GM23338 (cell line): ENCODE data around the gene BARD1. TPM values are rescaled to one million over a fixed set of nuclear protein-coding genes. Genes with fewer than 3 reads are reported as not detected.

Experiments
- ATAC-seq: fragments of 200-7000 bp; cut with Tn5 transposase; 3 replicates; pipeline ENCODE4 v1.9.1; 2020
- DNase-seq: peaks from one replicate; pipeline ENCODE4 v3.0.0-alpha.2; 2015; ENCODE audit warnings: low spot score
- H2AFZ ChIP-seq: fragments of 200-600 bp; sonication (generic); 2 replicates; pipeline ENCODE4 v1.8.0; 2016; ENCODE audit warnings: antibody characterized with exemption, mild to moderate bottlenecking, moderate library complexity
- H3F3A ChIP-seq: fragments of 200-600 bp; sonication (generic); replicated peaks from 2 replicates; pipeline ENCODE4 v1.8.0; 2017; ENCODE audit warnings: antibody characterized with exemption, mixed run types, low read depth
- H3K27ac ChIP-seq: fragments of 200-600 bp; sonication (generic); 2 replicates; pipeline ENCODE4 v1.6.1; 2016; ENCODE audit warnings: low read depth
- H3K27me3 ChIP-seq: fragments of 200-600 bp; sonication (generic); 2 replicates; pipeline ENCODE4 v1.8.0; 2016; ENCODE audit warnings: mild to moderate bottlenecking, mixed run types, moderate library complexity; ENCODE audit not compliant: insufficient read depth
- H3K36me3 ChIP-seq: fragments of 200-600 bp; sonication (generic); 2 replicates; pipeline ENCODE4 v1.8.0; 2016; ENCODE audit warnings: mild to moderate bottlenecking; ENCODE audit not compliant: insufficient read depth
- H3K4me1 ChIP-seq: fragments of 200-600 bp; sonication (generic); 2 replicates; pipeline ENCODE4 v1.8.0; 2016; ENCODE audit warnings: mild to moderate bottlenecking, moderate library complexity; ENCODE audit not compliant: insufficient read depth
- H3K4me2 ChIP-seq: fragments of 200-600 bp; sonication (generic); 2 replicates; pipeline ENCODE4 v1.7.1; 2017; ENCODE audit warnings: mixed run types
- H3K4me3 ChIP-seq: fragments of 200-600 bp; sonication (generic); 2 replicates; pipeline ENCODE4 v1.6.1; 2016; ENCODE audit warnings: mixed run types
- H3K79me2 ChIP-seq: fragments of 200-600 bp; sonication (generic); replicated peaks from 2 replicates; pipeline ENCODE4 v1.8.0; 2017; ENCODE audit warnings: mild to moderate bottlenecking; ENCODE audit not compliant: insufficient read depth
- H3K9me2 ChIP-seq: fragments of 200-600 bp; sonication (generic); 2 replicates; pipeline ENCODE4 v1.8.0; 2017; ENCODE audit not compliant: insufficient read depth
- H4K20me1 ChIP-seq: fragments of 200-600 bp; sonication (generic); replicated peaks from 2 replicates; pipeline ENCODE4 v1.8.0; 2017; ENCODE audit warnings: mild to moderate bottlenecking; ENCODE audit not compliant: insufficient read depth
- H3K27ac Mint-ChIP-seq: 2 replicates; pipeline ENCODE4 v1.8.0; 2020; ENCODE audit warnings: inconsistent platforms, mild to moderate bottlenecking, moderate library complexity, mixed read lengths
- H3K27me3 Mint-ChIP-seq: 3 replicates; pipeline ENCODE4 v1.8.0; 2022; ENCODE audit warnings: low read depth, mild to moderate bottlenecking, moderate library complexity, mixed read lengths, inconsistent platforms; ENCODE audit not compliant: insufficient read depth, poor library complexity
- H3K36me3 Mint-ChIP-seq: 3 replicates; pipeline ENCODE4 v1.8.0; 2021; ENCODE audit warnings: low read depth, mild to moderate bottlenecking, inconsistent platforms, moderate library complexity, mixed read lengths
- H3K4me1 Mint-ChIP-seq: 3 replicates; pipeline ENCODE4 v1.8.0; 2020; ENCODE audit warnings: mild to moderate bottlenecking, inconsistent platforms, mixed read lengths
- H3K4me3 Mint-ChIP-seq: 3 replicates; pipeline ENCODE4 v1.8.0; 2021; ENCODE audit warnings: moderate library complexity, mild to moderate bottlenecking, inconsistent platforms, mixed read lengths
- H3K9me3 Mint-ChIP-seq: 3 replicates; pipeline ENCODE4 v1.8.0; 2020; ENCODE audit warnings: moderate library complexity, mild to moderate bottlenecking, inconsistent platforms, mixed read lengths
- CREB1 ChIP-seq: fragments of 250-450 bp; sonication (Bioruptor Pico); IDR thresholded peaks from 2 replicates; pipeline ENCODE4 v1.5.0; 2020; ENCODE audit warnings: low read depth, mild to moderate bottlenecking, moderate library complexity
- JUNB ChIP-seq: IDR thresholded peaks from one replicate; pipeline ENCODE4 v1.6.1; 2016; ENCODE audit warnings: antibody characterized with exemption; ENCODE audit not compliant: unreplicated experiment
- STAT1 ChIP-seq: IDR thresholded peaks from one replicate; pipeline ENCODE4 v1.6.1; 2016; ENCODE audit warnings: antibody characterized with exemption; ENCODE audit not compliant: unreplicated experiment
- ZNF114 ChIP-seq: fragments of 250-450 bp; sonication (Bioruptor Pico); IDR thresholded peaks from 2 replicates; pipeline ENCODE4 v1.5.0; 2020; ENCODE audit warnings: mild to moderate bottlenecking, moderate library complexity
- polyA plus RNA-seq: library from polyadenylated mRNA; unstranded; fragments of >200 nt; fragmentation: Nextera tagmentation; extraction: Ambion mirVana; gene quantifications from 2 replicates; pipeline ENCODE4 v1.2.1, GENCODE V29; 2016
- small RNA-seq: library from RNA; depleted of rRNA; stranded (forward); fragments of <200 nt; gene quantifications from one replicate; pipeline ENCODE3, GENCODE V24; 2014; ENCODE audit warnings: low replicate concordance
- total RNA-seq: library from RNA; depleted of rRNA; stranded (reverse); fragments of >200 nt; shearing (Covaris generic); gene quantifications from 2 replicates; pipeline ENCODE4 v1.2.3, GENCODE V29; 2014
- TF ChIP-seq, protein P1 (sequence below): IDR thresholded peaks from one replicate; pipeline ENCODE4 v1.6.1; 2018; ENCODE audit warnings: antibody characterized with exemption; ENCODE audit not compliant: unreplicated experiment
- TF ChIP-seq, protein P2 (sequence below): IDR thresholded peaks from 2 replicates; pipeline ENCODE4 v1.6.1; 2016; ENCODE audit warnings: antibody characterized with exemption
- TF ChIP-seq, protein P3 (sequence below): fragments of 250-450 bp; sonication (Bioruptor Pico); IDR thresholded peaks from 2 replicates; pipeline ENCODE4 v1.5.0; 2020; ENCODE audit warnings: mild to moderate bottlenecking, moderate library complexity

The BARD1 gene
- total and polyA plus RNA-seq, 2 experiments from 2014 or later, result 33.9 to 61.0 TPM

DNA sequence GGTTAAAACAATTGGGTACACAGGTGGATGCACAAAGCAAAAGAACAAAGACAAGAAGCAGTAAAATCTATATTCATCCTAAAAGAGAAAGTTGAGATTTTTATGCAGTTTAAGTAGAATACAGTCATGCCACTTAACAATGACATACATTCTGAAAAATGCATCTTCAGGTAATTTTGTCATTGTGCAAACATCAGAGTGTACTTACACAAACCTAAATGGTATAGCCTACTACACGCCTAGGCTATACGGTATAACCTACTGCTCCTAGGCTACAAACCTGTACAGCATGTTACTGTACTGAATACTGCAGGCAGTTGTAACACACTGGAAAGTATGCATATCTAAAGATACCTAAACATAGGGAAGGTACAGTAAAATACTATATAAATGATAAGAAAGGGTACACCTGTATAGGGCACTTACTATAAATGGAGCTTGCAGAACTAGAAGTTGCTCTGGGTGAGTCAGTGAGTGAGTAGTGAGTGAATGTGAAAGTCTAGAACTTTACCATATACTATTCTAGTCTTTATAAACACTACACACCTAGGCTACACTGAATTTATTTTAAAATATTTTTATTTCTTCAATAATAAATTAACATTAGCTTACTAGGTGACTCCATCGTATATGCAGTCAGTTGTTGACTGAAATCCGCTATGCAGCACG, 132.9 kb downstream of the BARD1 start:
- Histone ChIP-seq H4K20me1 (no peaks in the 10 kb centered on the region), H3K36me3 (no peaks in the 10 kb centered on the region), H3F3A (no peaks in the 10 kb centered on the region), H3K27me3 (no peaks in the 10 kb centered on the region), H3K9me2 (peaks cover 6% of the 10 kb centered on the region; the same call in 1 of the 2 replicates), H3K27ac (no peak overlapping the region), H3K4me2 (no peak overlapping the region), H3K4me1 (no peaks in the 10 kb centered on the region), H2AFZ (no peak overlapping the region), H3K4me3 (no peak overlapping the region), H3K79me2 (no peaks in the 10 kb centered on the region)
- no peak overlapping the region for H3K27ac Mint-ChIP-seq
- peaks cover 4% of the 10 kb centered on the region for H3K27me3 Mint-ChIP-seq
- no peaks in the 10 kb centered on the region for H3K36me3 Mint-ChIP-seq
- no peak for DNase-seq
- no peaks in the 10 kb centered on the region for H3K4me1 Mint-ChIP-seq
- TF ChIP-seq CREB1 (no peak), JUNB (no peak), STAT1 (no peak), ZNF114 (CRISPR knock-in tag) (no peak)
- TF ChIP-seq, protein P1, sequence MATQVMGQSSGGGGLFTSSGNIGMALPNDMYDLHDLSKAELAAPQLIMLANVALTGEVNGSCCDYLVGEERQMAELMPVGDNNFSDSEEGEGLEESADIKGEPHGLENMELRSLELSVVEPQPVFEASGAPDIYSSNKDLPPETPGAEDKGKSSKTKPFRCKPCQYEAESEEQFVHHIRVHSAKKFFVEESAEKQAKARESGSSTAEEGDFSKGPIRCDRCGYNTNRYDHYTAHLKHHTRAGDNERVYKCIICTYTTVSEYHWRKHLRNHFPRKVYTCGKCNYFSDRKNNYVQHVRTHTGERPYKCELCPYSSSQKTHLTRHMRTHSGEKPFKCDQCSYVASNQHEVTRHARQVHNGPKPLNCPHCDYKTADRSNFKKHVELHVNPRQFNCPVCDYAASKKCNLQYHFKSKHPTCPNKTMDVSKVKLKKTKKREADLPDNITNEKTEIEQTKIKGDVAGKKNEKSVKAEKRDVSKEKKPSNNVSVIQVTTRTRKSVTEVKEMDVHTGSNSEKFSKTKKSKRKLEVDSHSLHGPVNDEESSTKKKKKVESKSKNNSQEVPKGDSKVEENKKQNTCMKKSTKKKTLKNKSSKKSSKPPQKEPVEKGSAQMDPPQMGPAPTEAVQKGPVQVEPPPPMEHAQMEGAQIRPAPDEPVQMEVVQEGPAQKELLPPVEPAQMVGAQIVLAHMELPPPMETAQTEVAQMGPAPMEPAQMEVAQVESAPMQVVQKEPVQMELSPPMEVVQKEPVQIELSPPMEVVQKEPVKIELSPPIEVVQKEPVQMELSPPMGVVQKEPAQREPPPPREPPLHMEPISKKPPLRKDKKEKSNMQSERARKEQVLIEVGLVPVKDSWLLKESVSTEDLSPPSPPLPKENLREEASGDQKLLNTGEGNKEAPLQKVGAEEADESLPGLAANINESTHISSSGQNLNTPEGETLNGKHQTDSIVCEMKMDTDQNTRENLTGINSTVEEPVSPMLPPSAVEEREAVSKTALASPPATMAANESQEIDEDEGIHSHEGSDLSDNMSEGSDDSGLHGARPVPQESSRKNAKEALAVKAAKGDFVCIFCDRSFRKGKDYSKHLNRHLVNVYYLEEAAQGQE, result no peak
- TF ChIP-seq, protein P2, sequence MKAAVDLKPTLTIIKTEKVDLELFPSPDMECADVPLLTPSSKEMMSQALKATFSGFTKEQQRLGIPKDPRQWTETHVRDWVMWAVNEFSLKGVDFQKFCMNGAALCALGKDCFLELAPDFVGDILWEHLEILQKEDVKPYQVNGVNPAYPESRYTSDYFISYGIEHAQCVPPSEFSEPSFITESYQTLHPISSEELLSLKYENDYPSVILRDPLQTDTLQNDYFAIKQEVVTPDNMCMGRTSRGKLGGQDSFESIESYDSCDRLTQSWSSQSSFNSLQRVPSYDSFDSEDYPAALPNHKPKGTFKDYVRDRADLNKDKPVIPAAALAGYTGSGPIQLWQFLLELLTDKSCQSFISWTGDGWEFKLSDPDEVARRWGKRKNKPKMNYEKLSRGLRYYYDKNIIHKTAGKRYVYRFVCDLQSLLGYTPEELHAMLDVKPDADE, result no peak
- TF ChIP-seq, protein P3, sequence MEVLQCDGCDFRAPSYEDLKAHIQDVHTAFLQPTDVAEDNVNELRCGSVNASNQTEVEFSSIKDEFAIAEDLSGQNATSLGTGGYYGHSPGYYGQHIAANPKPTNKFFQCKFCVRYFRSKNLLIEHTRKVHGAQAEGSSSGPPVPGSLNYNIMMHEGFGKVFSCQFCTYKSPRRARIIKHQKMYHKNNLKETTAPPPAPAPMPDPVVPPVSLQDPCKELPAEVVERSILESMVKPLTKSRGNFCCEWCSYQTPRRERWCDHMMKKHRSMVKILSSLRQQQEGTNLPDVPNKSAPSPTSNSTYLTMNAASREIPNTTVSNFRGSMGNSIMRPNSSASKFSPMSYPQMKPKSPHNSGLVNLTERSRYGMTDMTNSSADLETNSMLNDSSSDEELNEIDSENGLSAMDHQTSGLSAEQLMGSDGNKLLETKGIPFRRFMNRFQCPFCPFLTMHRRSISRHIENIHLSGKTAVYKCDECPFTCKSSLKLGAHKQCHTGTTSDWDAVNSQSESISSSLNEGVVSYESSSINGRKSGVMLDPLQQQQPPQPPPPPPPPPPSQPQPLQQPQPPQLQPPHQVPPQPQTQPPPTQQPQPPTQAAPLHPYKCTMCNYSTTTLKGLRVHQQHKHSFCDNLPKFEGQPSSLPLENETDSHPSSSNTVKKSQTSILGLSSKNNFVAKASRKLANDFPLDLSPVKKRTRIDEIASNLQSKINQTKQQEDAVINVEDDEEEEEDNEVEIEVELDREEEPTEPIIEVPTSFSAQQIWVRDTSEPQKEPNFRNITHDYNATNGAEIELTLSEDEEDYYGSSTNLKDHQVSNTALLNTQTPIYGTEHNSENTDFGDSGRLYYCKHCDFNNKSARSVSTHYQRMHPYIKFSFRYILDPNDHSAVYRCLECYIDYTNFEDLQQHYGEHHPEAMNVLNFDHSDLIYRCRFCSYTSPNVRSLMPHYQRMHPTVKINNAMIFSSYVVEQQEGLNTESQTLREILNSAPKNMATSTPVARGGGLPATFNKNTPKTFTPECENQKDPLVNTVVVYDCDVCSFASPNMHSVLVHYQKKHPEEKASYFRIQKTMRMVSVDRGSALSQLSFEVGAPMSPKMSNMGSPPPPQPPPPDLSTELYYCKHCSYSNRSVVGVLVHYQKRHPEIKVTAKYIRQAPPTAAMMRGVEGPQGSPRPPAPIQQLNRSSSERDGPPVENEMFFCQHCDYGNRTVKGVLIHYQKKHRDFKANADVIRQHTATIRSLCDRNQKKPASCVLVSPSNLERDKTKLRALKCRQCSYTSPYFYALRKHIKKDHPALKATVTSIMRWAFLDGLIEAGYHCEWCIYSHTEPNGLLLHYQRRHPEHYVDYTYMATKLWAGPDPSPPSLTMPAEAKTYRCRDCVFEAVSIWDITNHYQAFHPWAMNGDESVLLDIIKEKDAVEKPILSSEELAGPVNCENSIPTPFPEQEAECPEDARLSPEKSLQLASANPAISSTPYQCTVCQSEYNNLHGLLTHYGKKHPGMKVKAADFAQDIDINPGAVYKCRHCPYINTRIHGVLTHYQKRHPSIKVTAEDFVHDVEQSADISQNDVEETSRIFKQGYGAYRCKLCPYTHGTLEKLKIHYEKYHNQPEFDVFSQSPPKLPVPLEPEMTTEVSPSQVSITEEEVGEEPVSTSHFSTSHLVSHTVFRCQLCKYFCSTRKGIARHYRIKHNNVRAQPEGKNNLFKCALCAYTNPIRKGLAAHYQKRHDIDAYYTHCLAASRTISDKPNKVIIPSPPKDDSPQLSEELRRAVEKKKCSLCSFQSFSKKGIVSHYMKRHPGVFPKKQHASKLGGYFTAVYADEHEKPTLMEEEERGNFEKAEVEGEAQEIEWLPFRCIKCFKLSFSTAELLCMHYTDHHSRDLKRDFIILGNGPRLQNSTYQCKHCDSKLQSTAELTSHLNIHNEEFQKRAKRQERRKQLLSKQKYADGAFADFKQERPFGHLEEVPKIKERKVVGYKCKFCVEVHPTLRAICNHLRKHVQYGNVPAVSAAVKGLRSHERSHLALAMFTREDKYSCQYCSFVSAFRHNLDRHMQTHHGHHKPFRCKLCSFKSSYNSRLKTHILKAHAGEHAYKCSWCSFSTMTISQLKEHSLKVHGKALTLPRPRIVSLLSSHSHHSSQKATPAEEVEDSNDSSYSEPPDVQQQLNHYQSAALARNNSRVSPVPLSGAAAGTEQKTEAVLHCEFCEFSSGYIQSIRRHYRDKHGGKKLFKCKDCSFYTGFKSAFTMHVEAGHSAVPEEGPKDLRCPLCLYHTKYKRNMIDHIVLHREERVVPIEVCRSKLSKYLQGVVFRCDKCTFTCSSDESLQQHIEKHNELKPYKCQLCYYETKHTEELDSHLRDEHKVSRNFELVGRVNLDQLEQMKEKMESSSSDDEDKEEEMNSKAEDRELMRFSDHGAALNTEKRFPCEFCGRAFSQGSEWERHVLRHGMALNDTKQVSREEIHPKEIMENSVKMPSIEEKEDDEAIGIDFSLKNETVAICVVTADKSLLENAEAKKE (CRISPR knock-in tag), result no peak
- H3K9me3 Mint-ChIP-seq, result no peaks in the 10 kb centered on the region
- H3K4me3 Mint-ChIP-seq, result no peak overlapping the region
- no peak for ATAC-seq

Small RNA genes within 50 kb of the gene (small RNA-seq; reads per million reads assigned to genes)
- 0.40 reads per million, percentile 25 among the genes with 10 or more reads in this experiment for gene SNORA70I
